ENCODE data around the gene NUB1. TPM values are rescaled to one million over a fixed set of nuclear protein-coding genes. Genes with fewer than 3 reads are reported as not detected.

NUB1 gene
- total RNA-seq, 1 experiment from 2014 or later = 48.5 TPM

DNA sequence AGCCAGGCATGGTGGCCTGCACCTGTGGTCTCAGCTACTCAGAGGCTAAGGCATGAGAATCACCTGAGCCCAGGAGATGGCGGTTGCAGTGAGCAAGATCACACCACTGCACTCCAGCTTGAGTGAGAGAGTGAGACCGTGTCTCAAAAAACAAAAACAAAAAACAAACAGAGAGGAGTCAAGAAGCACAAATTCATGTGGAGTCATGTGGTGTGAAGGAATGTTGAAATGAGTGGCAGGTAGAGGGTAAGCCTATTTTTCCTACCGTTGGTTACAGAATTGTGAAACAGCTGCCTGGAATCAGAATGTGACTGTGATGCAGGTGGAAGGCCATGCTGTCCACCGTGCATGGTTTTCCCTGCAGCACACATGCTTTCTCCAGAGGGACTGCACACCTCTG, 23.7 kb upstream of the NUB1 start:
- H3K18ac ChIP-seq (ENCODE audit: insufficient read length, low read depth, low read length) = no peak overlapping the region
- no peak overlapping the region for H3K4me2 ChIP-seq (ENCODE audit: insufficient read depth, insufficient read length, low read length)
- H3K23ac ChIP-seq (ENCODE audit: insufficient read length, low read depth, low read length) = no peak overlapping the region
- Mint-ChIP-seq H3K4me3 (no peak overlapping the region), H3K27ac (no peak overlapping the region), H3K4me1 (0 out of 4 replicates have a peak, but pooled peaks cover 0 to 2% of the 10 kb centered on the region in 2 experiments), H3K27me3 (ENCODE audit: low read depth) (peaks cover 7% of the 10 kb centered on the region), H3K36me3 (ENCODE audit: insufficient read depth in 1 of 3, low read depth in 3 of 3) (peaks cover 2 to 5% (median 4%) of the 10 kb centered on the region in 3 experiments; a peak in 3 of 7 replicates), H3K9me3 (peaks cover 18 to 29% of the 10 kb centered on the region in 2 experiments; a peak in 4 of 5 replicates)
- no peak overlapping the region for H3K27ac ChIP-seq (ENCODE audit: insufficient read length, low read depth, low read length)
- TF ChIP-seq, protein P1, sequence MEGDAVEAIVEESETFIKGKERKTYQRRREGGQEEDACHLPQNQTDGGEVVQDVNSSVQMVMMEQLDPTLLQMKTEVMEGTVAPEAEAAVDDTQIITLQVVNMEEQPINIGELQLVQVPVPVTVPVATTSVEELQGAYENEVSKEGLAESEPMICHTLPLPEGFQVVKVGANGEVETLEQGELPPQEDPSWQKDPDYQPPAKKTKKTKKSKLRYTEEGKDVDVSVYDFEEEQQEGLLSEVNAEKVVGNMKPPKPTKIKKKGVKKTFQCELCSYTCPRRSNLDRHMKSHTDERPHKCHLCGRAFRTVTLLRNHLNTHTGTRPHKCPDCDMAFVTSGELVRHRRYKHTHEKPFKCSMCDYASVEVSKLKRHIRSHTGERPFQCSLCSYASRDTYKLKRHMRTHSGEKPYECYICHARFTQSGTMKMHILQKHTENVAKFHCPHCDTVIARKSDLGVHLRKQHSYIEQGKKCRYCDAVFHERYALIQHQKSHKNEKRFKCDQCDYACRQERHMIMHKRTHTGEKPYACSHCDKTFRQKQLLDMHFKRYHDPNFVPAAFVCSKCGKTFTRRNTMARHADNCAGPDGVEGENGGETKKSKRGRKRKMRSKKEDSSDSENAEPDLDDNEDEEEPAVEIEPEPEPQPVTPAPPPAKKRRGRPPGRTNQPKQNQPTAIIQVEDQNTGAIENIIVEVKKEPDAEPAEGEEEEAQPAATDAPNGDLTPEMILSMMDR (conservative IDR thresholded peaks at IDR 0.05) = no peak
- no peak overlapping the region for H2AFZ ChIP-seq (ENCODE audit: low read length)
- H2AK5ac ChIP-seq (ENCODE audit: insufficient read length, low read length) = no peak overlapping the region
- H2BK12ac ChIP-seq (ENCODE audit: insufficient read length, low read depth, low read length) = no peak overlapping the region
- H3K14ac ChIP-seq (ENCODE audit: insufficient read depth, low read length) = no peak overlapping the region
- no peak overlapping the region for H2BK5ac ChIP-seq (ENCODE audit: insufficient read length, low read length)
- peaks cover 9% of the 10 kb centered on the region for H3K9me3 ChIP-seq (ENCODE audit: control insufficient read depth, low read depth, low read length)
- no peaks in the 10 kb centered on the region for H3K27me3 ChIP-seq (ENCODE audit: insufficient read depth, low read length)
- no peak overlapping the region for H2BK15ac ChIP-seq (ENCODE audit: low read depth, low read length)
- H4K5ac ChIP-seq (ENCODE audit: insufficient read length, low read depth, low read length) = no peak overlapping the region
- no peaks in the 10 kb centered on the region for H3K79me1 ChIP-seq (ENCODE audit: insufficient read depth, low read depth, low read length, poor library complexity, severe bottlenecking)
- no peak overlapping the region for H3K4ac ChIP-seq (ENCODE audit: low read depth, low read length)
- no peaks in the 10 kb centered on the region for H3K4me1 ChIP-seq (ENCODE audit: insufficient read depth, low read length)
- no peak overlapping the region for H3K9ac ChIP-seq (ENCODE audit: extremely low read depth, insufficient read length, low read length)
- no peak overlapping the region for H4K91ac ChIP-seq (ENCODE audit: insufficient read length, low read depth, low read length)
- no peak for DNase-seq
- H4K20me1 ChIP-seq (ENCODE audit: control insufficient read depth, insufficient read depth, insufficient read length) = no peaks in the 10 kb centered on the region
- no peak overlapping the region for H3T11ph ChIP-seq (ENCODE audit: low read length)
- no peaks in the 10 kb centered on the region for H3K79me2 ChIP-seq (ENCODE audit: insufficient read depth, low read length)
- H2BK120ac ChIP-seq (ENCODE audit: low read depth, low read length, poor library complexity, severe bottlenecking) = no peak overlapping the region
- no CpG with 5 or more reads among the region's 4 CpGs for WGBS (ENCODE audit: extremely low coverage, insufficient read length, low lambda C conversion rate)
- H3K23me2 ChIP-seq (ENCODE audit: insufficient read length, low read depth, low read length, poor library complexity, severe bottlenecking) = no peaks in the 10 kb centered on the region
- H4K8ac ChIP-seq (replicated peaks; ENCODE audit: insufficient read length, low read depth, low read length) = no peak overlapping the region
- no peak overlapping the region for H2BK20ac ChIP-seq (ENCODE audit: low read depth, low read length, poor library complexity, severe bottlenecking)
- H3K56ac ChIP-seq (ENCODE audit: insufficient read length, low read depth, low read length) = no peak overlapping the region
